ENCODE data around the gene CEP131.

Gene CEP131

GRCh38 chr17:81222906-81223761 is at the start of gene CEP131:
Gene CEP131 (minus strand): TSS chr17:81222965. CDS start chr17:81220056, 2,909 bp downstream.
- DNase-seq (ENCODE audit: low read depth), result peak; percentile 96

GRCh38 chr17:81271226-81271625 is 48.5 kb upstream of the CEP131 start:
- no peak for DNase-seq (ENCODE audit: low read depth)

DNA sequence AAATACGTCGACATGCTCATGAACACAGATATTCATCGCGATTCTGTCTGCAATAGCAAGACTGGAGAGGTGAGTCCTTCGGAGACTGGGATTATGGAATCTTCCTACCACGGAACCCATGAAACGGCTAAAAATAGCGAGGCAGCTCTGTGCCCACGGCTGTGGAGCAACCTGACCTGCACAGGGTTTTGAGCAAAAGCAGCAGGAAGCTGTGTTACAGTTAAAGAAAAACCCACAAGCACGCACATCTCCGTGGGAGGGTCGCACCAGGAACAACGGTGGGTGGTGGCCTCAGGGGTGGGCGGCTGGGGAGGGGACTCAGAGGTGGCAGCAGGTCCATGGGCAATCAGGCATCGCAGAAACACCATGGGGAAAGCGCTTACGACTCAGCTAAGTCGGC is 47.5 kb upstream of the CEP131 start:
- DNase-seq (ENCODE audit: low read depth), result no peak

DNA sequence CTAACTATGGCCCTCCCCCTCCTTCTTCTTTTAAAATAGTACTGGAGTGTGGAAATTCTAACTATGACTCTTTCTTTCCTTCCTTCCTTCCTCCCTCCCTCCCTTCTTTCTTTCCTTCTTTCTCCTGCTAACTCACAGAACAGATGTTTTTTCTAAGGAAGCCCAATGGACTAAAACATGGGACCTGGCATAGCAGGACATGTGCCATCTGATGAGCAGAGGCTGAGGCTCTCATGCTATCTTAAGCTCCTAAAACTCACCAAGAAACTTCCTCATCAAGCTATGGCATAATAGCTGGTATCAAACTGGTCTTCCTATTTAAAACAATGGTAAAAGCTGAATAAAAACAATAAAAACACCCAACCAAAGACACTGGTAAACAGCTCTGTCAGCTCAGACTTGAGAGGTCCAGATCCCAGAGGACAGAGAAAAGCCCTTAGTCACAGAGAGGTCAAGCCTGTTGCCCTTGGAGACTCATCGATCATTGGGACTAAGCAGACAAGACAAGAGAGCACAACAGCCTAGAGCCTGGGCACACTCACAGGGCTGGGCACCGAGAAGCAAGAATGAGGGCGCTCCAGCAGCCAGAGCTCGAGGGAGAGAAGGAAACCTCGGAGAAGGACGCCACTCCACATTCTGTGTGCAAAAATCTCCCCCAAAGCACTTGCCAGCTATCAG is 44.8 kb upstream of the CEP131 start:
- no peak for DNase-seq (ENCODE audit: low read depth)

- no peak for DNase-seq (ENCODE audit: low read depth)
Observed at GRCh38 chr17:81265576-81265975, 42.8 kb upstream of the CEP131 start.

DNA sequence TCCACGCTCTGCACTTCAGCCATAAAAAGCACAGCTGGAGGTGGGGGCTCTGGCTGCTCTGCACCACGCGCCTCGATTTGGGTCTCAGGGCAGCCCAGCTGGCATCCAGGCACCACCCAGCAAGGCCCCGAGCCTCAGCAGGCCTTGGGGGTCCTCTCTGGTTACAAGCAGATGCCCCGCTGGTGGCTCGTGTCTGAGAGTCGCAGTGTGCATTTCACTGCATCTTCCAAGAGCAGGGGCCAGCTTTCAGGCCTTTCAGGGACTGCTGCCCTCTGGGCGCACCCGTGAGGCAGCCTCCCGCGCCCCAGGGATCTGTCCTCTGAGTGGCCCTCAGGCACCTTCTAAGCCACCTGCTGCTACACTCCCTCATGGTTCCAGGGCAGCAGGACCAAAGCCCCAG is 41.9 kb upstream of the CEP131 start:
- DNase-seq (ENCODE audit: low read depth), result no peak

- no peak for DNase-seq (ENCODE audit: low read depth)
Observed at GRCh38 chr17:81263371-81264181, 40.8 kb upstream of the CEP131 start.

GRCh38 chr17:81261582-81262336 is 39.0 kb upstream of the CEP131 start:
- DNase-seq (ENCODE audit: low read depth), result no peak

DNA sequence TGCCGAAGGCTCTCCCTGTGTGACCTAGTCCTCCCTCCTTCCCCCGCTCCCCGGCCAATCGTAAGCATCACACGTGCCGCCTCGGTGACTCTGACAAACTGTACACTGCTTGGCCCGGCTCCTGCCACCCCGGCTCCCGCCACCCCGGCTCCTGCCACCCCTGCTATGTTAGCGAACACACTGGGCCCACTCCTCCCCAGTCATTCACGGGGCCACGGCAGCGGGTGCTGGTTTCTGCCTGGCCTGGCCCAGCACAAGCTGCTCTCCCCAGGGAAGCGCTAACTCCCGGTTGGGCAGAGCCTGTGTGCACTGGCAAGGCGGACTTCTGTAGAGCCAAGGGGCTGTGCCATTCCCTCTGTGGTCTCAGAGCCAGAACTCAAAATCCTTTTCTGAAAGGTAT is 38.3 kb upstream of the CEP131 start:
- no peak for DNase-seq (ENCODE audit: low read depth)

- DNase-seq (ENCODE audit: low read depth), result no peak
Observed at GRCh38 chr17:81260641-81261040, 37.9 kb upstream of the CEP131 start.

DNA sequence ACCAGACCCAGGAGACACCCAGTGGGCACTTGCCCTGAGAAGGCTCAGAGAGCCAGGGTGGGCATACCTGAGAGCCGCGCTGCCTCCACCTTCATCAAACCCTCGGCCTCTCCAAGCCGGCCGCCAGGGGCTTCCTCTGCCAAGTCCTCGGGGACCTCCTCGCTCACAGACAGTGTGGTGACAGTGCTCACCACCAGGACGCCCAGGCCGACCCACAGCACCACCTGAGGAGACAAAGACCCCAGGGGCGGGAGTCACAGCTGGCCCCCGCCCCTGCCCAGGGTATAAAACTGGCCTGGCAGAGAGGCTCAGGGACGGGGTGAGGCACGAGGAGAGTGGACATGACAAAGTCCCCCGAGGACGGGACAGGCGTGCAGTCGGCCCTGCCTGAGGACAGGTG is 37.4 kb upstream of the CEP131 start:
- DNase-seq (ENCODE audit: low read depth), result no peak

DNA sequence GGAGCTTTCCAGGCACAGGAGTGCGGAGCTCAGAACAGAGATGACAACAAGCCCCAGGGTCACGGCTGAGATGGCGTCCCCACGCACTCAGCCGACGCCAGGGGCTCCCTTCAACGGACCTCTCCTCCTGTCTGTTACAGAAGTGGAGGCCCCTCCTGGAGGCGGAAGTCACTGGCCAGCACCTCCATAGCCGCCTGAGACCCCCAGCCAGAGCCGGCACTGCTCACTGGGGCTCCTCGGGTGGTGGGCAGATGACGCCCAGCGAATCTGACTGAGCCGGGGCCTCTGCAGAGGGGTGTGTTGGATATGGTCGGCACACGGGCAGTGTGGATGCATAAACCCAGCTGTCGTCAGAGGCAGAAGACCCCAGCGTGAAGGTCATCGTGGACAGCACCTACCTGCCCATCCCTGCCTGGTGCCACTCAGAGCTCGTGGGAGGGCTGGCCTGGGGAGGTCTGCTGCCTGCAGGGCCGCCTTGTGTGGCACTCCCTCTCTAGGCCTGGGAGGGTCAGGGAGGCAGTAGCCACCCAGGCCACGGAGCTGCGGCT is 36.4 kb upstream of the CEP131 start:
- DNase-seq (ENCODE audit: low read depth), result no peak

- DNase-seq (ENCODE audit: low read depth), result no peak
Observed at GRCh38 chr17:81258292-81258691, 35.5 kb upstream of the CEP131 start.

DNA sequence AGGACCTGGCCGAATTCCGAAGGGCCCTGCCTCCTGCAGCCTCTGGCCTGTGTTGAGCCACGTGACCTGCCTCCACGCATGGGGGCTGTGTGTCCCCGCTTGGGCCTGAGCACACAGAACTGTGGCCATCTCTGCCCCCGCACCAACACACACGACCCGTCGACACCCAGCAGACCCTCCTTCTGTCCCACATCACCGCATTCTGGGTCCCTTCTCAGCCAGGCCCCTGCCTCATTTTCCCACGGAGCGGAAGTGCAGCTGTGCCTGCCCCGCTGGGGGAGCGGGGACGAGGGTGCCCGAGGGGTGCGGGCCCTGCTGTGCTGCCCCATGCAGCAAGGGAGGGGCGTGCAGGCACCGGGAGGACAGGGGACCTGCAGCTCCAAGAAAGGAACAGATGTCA is 34.8 kb upstream of the CEP131 start:
- no peak for DNase-seq (ENCODE audit: low read depth)

DNA sequence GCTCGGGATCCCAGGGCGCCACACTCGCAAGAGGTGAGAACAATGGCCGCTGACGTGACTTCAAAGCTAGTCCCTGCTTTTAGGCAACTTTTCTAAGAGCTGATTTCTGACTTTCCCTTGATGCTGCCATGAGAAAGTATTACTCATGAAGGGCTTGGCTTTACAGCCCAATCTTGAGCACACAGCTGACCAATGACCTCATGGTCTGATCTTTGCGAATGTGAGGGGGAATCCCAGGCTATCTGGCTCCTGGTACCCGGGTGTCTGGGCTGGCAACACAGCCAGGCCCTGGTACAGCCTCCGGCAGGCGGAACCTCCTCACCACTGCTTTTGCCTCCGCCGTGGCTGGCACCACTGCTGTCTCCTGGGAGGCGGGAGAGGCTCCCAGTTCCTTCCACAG is 33.9 kb upstream of the CEP131 start:
- peak; percentile 24 for DNase-seq (ENCODE audit: low read depth)

DNA sequence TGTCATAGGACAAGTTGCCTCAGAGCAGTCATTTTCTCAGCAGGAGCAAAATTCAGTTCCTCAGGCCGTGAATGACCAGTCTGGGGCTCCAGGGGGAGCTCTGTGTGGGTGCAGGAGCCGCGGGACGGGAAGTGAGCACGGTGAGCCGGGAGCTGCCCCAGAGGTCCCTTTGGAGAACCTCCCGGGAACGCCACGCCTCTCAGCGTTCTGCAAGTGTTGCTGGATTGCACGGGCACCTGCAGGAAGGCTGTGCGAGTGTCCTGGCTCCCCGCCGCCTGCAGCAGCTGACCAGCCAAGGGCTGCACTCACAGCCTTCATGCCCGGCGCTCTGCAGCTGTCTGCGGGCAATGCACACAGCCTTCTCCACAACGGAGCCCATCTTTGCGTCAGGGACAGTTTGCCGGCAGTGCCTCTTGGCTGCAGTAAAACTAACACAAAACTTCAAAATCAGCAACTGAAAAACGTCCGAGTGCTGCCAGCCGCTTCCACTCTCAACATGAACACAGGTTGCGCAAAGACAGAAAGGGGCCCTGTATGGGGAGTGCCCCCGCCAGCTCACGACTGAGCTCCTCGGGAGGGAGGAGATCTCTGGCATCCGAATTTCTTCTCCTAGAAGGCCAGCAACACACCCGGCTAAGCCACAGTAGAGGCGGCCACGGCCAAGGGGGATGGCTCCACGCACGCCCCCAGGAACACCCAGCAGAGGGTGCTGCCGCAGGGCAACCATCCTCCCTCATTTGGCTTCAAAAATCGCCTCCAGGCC is 32.4 kb upstream of the CEP131 start:
- DNase-seq (ENCODE audit: low read depth), result peak; percentile 60

DNA sequence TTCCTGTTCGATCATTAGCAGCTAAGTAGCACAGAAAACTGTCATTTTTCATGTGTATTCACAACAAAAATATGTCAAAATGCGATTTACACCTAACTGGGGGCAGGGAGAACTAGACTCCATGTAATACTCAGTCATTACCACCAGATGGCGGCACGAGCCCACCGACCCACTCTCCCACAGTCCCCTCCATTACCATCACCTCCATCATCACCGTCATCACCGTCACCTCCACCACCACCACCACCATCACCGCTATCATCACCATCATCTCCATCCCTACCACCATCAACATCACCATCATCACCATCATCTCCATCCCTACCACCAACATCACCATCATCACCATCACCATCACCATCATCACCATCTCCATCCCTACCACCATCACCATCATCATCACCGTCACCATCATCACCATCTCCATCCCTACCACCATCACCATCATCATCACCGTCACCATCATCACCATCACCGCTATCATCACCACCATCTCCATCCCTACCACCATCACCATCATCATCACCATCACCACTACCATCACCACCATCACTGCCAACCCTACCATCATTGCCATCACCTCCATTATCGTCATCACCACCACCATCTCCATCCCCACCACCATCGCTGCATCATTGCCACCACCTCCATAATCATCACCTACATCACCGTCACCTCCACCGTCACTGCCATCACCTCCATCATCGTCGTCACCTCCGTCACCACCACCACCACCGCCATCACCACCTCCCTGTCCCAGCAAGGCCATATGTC is 30.8 kb upstream of the CEP131 start:
- peak; percentile 13 for DNase-seq (ENCODE audit: low read depth)

GRCh38 chr17:81252987-81253329 is 30.2 kb upstream of the CEP131 start:
- no peak for DNase-seq (ENCODE audit: low read depth)

- DNase-seq (ENCODE audit: low read depth), result no peak
Observed at GRCh38 chr17:81252326-81252986, 29.7 kb upstream of the CEP131 start.

Measured in fibroblast of the conjunctiva (primary cell).